ENCODE measurements around the gene HK3.

HK3 gene

GRCh38 chr5:176833286-176833685 lies 65.9 kb downstream of the HK3 start:
- no peak overlapping the region for H3K4me3 ChIP-seq (ENCODE audit: low read length)
- no peak for TF ChIP-seq CTCF (IDR thresholded peaks at IDR 0.05; ENCODE audit: insufficient read depth, low read depth, low read length, missing control alignments)

GRCh38 chr5:176832162-176832561 lies 67.0 kb downstream of the HK3 start:
- TF ChIP-seq CTCF (IDR thresholded peaks at IDR 0.05; ENCODE audit: insufficient read depth, low read depth, low read length, missing control alignments), result no peak
- DNase-seq (ENCODE audit: low read depth), result no peak
- H3K4me3 ChIP-seq (ENCODE audit: low read length), result no peak overlapping the region

More at GRCh38 chr5:176833286-176833685, 65.9 kb downstream of the HK3 start:
- no peak for DNase-seq (ENCODE audit: low read depth)

DNA sequence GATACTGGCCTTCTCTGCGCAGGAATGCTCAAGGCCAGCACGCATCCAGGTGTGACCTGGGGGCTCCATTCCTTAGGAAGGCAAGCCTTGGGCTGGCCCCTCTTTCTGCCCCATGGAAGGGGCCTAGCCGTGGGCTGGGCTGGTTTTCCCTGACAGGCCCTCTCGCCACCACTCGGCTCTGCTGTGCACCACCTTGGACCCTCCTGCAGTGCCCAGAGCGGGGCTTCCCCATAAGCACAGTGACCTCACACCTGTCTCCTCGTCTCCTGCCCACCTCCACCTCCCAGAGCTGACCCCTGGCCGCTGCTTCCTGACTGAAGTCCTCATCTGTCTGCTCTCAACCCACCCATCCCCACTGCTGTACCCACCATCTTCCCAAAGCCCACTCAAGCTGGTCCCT lies 67.7 kb downstream of the HK3 start:
- H3K4me3 ChIP-seq (ENCODE audit: low read length), result no peak overlapping the region
- no peak for TF ChIP-seq CTCF (IDR thresholded peaks at IDR 0.05; ENCODE audit: insufficient read depth, low read depth, low read length, missing control alignments)
- DNase-seq (ENCODE audit: low read depth), result no peak

GRCh38 chr5:176830995-176831423 lies 68.1 kb downstream of the HK3 start:
- no peak overlapping the region for H3K4me3 ChIP-seq (ENCODE audit: low read length)
- DNase-seq (ENCODE audit: low read depth), result no peak
- TF ChIP-seq CTCF (IDR thresholded peaks at IDR 0.05; ENCODE audit: insufficient read depth, low read depth, low read length, missing control alignments), result no peak
